ENCODE data around the gene GDPD5. TPM values are rescaled to one million over a fixed set of nuclear protein-coding genes. Genes with fewer than 3 reads are reported as not detected.

The GDPD5 gene
- total RNA-seq = 10 to 100 TPM; 26.5 to 32.0 TPM

GRCh38 chr11:75525433-75526191, at the start of gene GDPD5:
Gene GDPD5, minus strand, starts transcription at chr11:75525941. Its CDS starts 48,206 bp downstream, at chr11:75477735.
- DNase-seq = peak; percentile 93
- intact Hi-C loops (cut with micrococcal nuclease) = loop anchor here (1.0 to 2.0 kb wide), 3 partner anchors 27 to 126 kb away; partner anchors contain the start of genes RPS3 and SERPINH1
- peak within 1 kb of the TSS; percentile 13 for H3K27ac Mint-ChIP-seq
- ChIA-PET CTCF (interaction anchor here (0.6 to 3.7 kb wide), 14 partner anchors 8 to 126 kb away, joined by 3 to 26 read pairs (median 5); partner anchors contain the start of gene RPS3), POLR2A (interaction anchor here (0.6 to 1.3 kb wide), 8 partner anchors 12 to 175 kb away, joined by 3 to 5 read pairs (median 3); no protein-coding TSS in a partner anchor)
- H3K36me3 Mint-ChIP-seq = no peaks in the 10 kb centered on the region
- H3K4me3 Mint-ChIP-seq = peak within 1 kb of the TSS; percentile 82
- no peaks in the 10 kb centered on the region for H3K27me3 Mint-ChIP-seq
- H3K4me1 Mint-ChIP-seq (ENCODE audit: low read depth) = peaks cover 27% of the 10 kb centered on the region
- no peaks in the 10 kb centered on the region for H3K9me3 Mint-ChIP-seq

- H3K36me3 Mint-ChIP-seq = peaks cover 5% of the 10 kb centered on the region
- H3K4me3 Mint-ChIP-seq = no peak overlapping the region
- no peaks in the 10 kb centered on the region for H3K9me3 Mint-ChIP-seq
- POLR2A ChIA-PET = interaction anchor here (1.3 to 1.6 kb wide), 2 partner anchors 13 to 25 kb away, joined by 3 to 5 read pairs; partner anchors contain the start of gene SERPINH1
- H3K4me1 Mint-ChIP-seq (ENCODE audit: low read depth) = no peaks in the 10 kb centered on the region
- intact Hi-C loops (cut with micrococcal nuclease) = no loop called here
- H3K27me3 Mint-ChIP-seq = no peaks in the 10 kb centered on the region
- DNase-seq = no peak
- no peak overlapping the region for H3K27ac Mint-ChIP-seq
- CTCF ChIA-PET = interaction anchor here (1.1 to 3.3 kb wide), 7 partner anchors 10 to 131 kb away, joined by 3 to 12 read pairs (median 4); no protein-coding TSS in a partner anchor
Measured at GRCh38 chr11:75574698-75575602, 49.2 kb upstream of the GDPD5 start.

GRCh38 chr11:75572744-75573143, 47.0 kb upstream of the GDPD5 start:
- DNase-seq = no peak
- peaks cover 16% of the 10 kb centered on the region for H3K36me3 Mint-ChIP-seq
- no peak overlapping the region for H3K27ac Mint-ChIP-seq
- ChIA-PET CTCF (interaction anchor here (0.9 kb wide), 1 partner anchor 30 kb away, joined by 3 read pairs; no protein-coding TSS in a partner anchor), POLR2A (no interaction called here)
- H3K9me3 Mint-ChIP-seq = no peaks in the 10 kb centered on the region
- no peak overlapping the region for H3K4me3 Mint-ChIP-seq
- intact Hi-C loops (cut with micrococcal nuclease) = no loop called here
- H3K27me3 Mint-ChIP-seq = no peaks in the 10 kb centered on the region
- no peaks in the 10 kb centered on the region for H3K4me1 Mint-ChIP-seq (ENCODE audit: low read depth)

- intact Hi-C loops (cut with micrococcal nuclease) = no loop called here
- ChIA-PET CTCF (no interaction called here), POLR2A (no interaction called here)
- Mint-ChIP-seq H3K27me3 (no peaks in the 10 kb centered on the region), H3K4me1 (ENCODE audit: low read depth) (no peaks in the 10 kb centered on the region), H3K27ac (no peak overlapping the region), H3K4me3 (no peak overlapping the region), H3K36me3 (peaks cover 16% of the 10 kb centered on the region), H3K9me3 (no peaks in the 10 kb centered on the region)
- no peak for DNase-seq
Measured at GRCh38 chr11:75571625-75572024, 45.9 kb upstream of the GDPD5 start.

GRCh38 chr11:75570559-75571139, 44.9 kb upstream of the GDPD5 start:
- no peak overlapping the region for H3K4me3 Mint-ChIP-seq
- H3K36me3 Mint-ChIP-seq = peaks cover 16% of the 10 kb centered on the region
- H3K27me3 Mint-ChIP-seq = no peaks in the 10 kb centered on the region
- intact Hi-C loops (cut with micrococcal nuclease) = no loop called here
- ChIA-PET CTCF (no interaction called here), POLR2A (interaction anchor here (1.1 kb wide), 1 partner anchor 9 kb away, joined by 3 read pairs; no protein-coding TSS in a partner anchor)
- no peak overlapping the region for H3K27ac Mint-ChIP-seq
- H3K9me3 Mint-ChIP-seq = no peaks in the 10 kb centered on the region
- no peak for DNase-seq
- H3K4me1 Mint-ChIP-seq (ENCODE audit: low read depth) = no peaks in the 10 kb centered on the region

- Mint-ChIP-seq H3K4me1 (ENCODE audit: low read depth) (peaks cover 13% of the 10 kb centered on the region), H3K36me3 (peaks cover 16% of the 10 kb centered on the region), H3K27ac (peak overlapping the region; percentile 23), H3K9me3 (no peaks in the 10 kb centered on the region), H3K27me3 (no peaks in the 10 kb centered on the region), H3K4me3 (no peak overlapping the region)
- DNase-seq = no peak
- intact Hi-C loops (cut with micrococcal nuclease) = no loop called here
- ChIA-PET CTCF (interaction anchor here (2.5 kb wide), 1 partner anchor 9 kb away, joined by 11 read pairs; no protein-coding TSS in a partner anchor), POLR2A (no interaction called here)
Measured at GRCh38 chr11:75568616-75569219, 43.0 kb upstream of the GDPD5 start.

- Mint-ChIP-seq H3K27me3 (no peaks in the 10 kb centered on the region), H3K9me3 (no peaks in the 10 kb centered on the region), H3K4me3 (no peak overlapping the region), H3K27ac (no peak overlapping the region), H3K36me3 (peaks cover 16% of the 10 kb centered on the region), H3K4me1 (ENCODE audit: low read depth) (peaks cover 18% of the 10 kb centered on the region)
- ChIA-PET POLR2A (no interaction called here), CTCF (interaction anchor here (2.5 kb wide), 1 partner anchor 9 kb away, joined by 11 read pairs; no protein-coding TSS in a partner anchor)
- intact Hi-C loops (cut with micrococcal nuclease) = no loop called here
- no peak for DNase-seq
Measured at GRCh38 chr11:75567971-75568370, 42.2 kb upstream of the GDPD5 start.

- Mint-ChIP-seq H3K9me3 (no peaks in the 10 kb centered on the region), H3K36me3 (peaks cover 11% of the 10 kb centered on the region), H3K4me1 (ENCODE audit: low read depth) (peaks cover 22% of the 10 kb centered on the region), H3K27ac (no peak overlapping the region), H3K27me3 (no peaks in the 10 kb centered on the region), H3K4me3 (no peak overlapping the region)
- ChIA-PET POLR2A (no interaction called here), CTCF (interaction anchor here (1.8 kb wide), 1 partner anchor 10 kb away, joined by 9 read pairs; no protein-coding TSS in a partner anchor)
- DNase-seq = no peak
- intact Hi-C loops (cut with micrococcal nuclease) = no loop called here
Measured at GRCh38 chr11:75566763-75567279, 41.1 kb upstream of the GDPD5 start.

- Mint-ChIP-seq H3K9me3 (no peaks in the 10 kb centered on the region), H3K4me3 (no peak overlapping the region), H3K36me3 (peaks cover 11% of the 10 kb centered on the region), H3K27me3 (no peaks in the 10 kb centered on the region), H3K27ac (no peak overlapping the region), H3K4me1 (ENCODE audit: low read depth) (peaks cover 29% of the 10 kb centered on the region)
- CTCF ChIA-PET = interaction anchor here (1.4 to 1.8 kb wide), 2 partner anchors 9 to 10 kb away, joined by 4 to 9 read pairs; no protein-coding TSS in a partner anchor
- DNase-seq = no peak
- POLR2A ChIA-PET = interaction anchor here (1.1 to 1.3 kb wide), 2 partner anchors 17 to 29 kb away, joined by 3 read pairs; no protein-coding TSS in a partner anchor
- intact Hi-C loops (cut with micrococcal nuclease) = no loop called here
Measured at GRCh38 chr11:75565916-75566762, 40.4 kb upstream of the GDPD5 start.

GRCh38 chr11:75565221-75565814, 39.6 kb upstream of the GDPD5 start:
- peaks cover 32% of the 10 kb centered on the region for H3K4me1 Mint-ChIP-seq (ENCODE audit: low read depth)
- H3K27me3 Mint-ChIP-seq = no peaks in the 10 kb centered on the region
- intact Hi-C loops (cut with micrococcal nuclease) = no loop called here
- CTCF ChIA-PET = interaction anchor here (1.4 to 1.8 kb wide), 2 partner anchors 10 to 11 kb away, joined by 4 to 9 read pairs; no protein-coding TSS in a partner anchor
- no peaks in the 10 kb centered on the region for H3K9me3 Mint-ChIP-seq
- no peak overlapping the region for H3K27ac Mint-ChIP-seq
- no peak overlapping the region for H3K4me3 Mint-ChIP-seq
- POLR2A ChIA-PET = interaction anchor here (1.1 to 1.3 kb wide), 2 partner anchors 17 to 28 kb away, joined by 3 read pairs; no protein-coding TSS in a partner anchor
- peaks cover 11% of the 10 kb centered on the region for H3K36me3 Mint-ChIP-seq
- DNase-seq = no peak
